ENCODE measurements around the gene DNAJC1.

Gene DNAJC1

DNA sequence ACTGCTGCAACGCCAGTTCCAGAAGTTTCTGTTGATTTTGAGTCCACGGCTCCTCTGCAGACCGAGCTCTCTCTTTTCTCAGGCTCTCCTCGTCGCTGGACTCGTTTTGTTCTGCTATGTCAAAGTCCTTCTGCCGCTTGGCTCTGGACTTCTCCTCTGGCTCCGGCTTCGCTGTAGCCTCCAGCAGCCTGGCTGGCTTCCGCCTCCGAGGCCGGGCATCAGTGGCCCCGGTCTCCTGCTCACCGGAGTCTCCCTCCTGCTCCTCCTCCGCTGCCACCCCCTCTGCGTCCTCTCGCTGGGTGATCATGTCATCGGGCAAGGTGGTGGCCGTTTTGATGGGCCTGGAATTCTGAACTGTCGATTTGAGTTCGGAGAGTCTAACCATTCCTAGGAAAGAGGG is 244.3 kb downstream of the DNAJC1 start:
- Histone ChIP-seq H3K27me3 (replicated peaks) (no peaks in the 10 kb centered on the region), H3K27ac (no peak overlapping the region), H3K36me3 (replicated peaks) (no peaks in the 10 kb centered on the region), H3K4me3 (ENCODE audit: low read depth, low read length) (no peak overlapping the region)
- TF ChIP-seq CTCF (IDR thresholded peaks at IDR 0.05; ENCODE audit: low read depth, low read length, missing control alignments), result no peak
- in situ Hi-C loops (cut with HindIII; ENCODE audit: low pct_ligation_motif_present, low sequenced_read_pairs), result no loop called here
- no peak for DNase-seq

GRCh38 chr10:21758696-21759095 is 244.8 kb downstream of the DNAJC1 start:
- H3K36me3 ChIP-seq (replicated peaks), result no peaks in the 10 kb centered on the region
- no peak overlapping the region for H3K27ac ChIP-seq
- no peak for DNase-seq
- in situ Hi-C loops (cut with HindIII; ENCODE audit: low pct_ligation_motif_present, low sequenced_read_pairs), result no loop called here
- TF ChIP-seq CTCF (IDR thresholded peaks at IDR 0.05; ENCODE audit: low read depth, low read length, missing control alignments), result no peak
- H3K27me3 ChIP-seq (replicated peaks), result no peaks in the 10 kb centered on the region
- H3K4me3 ChIP-seq (ENCODE audit: low read depth, low read length), result no peak overlapping the region

DNA sequence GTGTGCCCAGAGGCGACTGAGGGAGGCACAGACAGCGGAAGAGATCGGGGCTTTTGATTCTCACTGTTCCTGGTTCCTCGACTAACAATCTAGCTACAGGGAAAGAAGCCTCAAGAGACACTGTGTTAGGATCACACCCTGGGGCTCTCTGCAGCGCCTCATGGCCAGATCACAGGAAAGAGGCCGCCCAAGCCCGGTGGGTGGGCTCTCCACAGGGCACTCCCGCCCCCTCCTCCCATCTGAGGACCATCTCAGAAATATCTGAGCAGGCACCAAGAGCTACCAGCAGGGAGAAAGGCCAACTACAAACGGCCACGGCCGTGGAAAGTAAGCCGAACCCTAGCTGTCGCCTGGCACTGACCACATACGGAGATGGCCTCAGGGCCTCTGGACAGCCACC is 245.3 kb downstream of the DNAJC1 start:
- no peaks in the 10 kb centered on the region for H3K36me3 ChIP-seq (replicated peaks)
- in situ Hi-C loops (cut with HindIII; ENCODE audit: low pct_ligation_motif_present, low sequenced_read_pairs), result no loop called here
- H3K27me3 ChIP-seq (replicated peaks), result no peaks in the 10 kb centered on the region
- no peak overlapping the region for H3K27ac ChIP-seq
- no peak for DNase-seq
- H3K4me3 ChIP-seq (ENCODE audit: low read depth, low read length), result no peak overlapping the region
- no peak for TF ChIP-seq CTCF (IDR thresholded peaks at IDR 0.05; ENCODE audit: low read depth, low read length, missing control alignments)

DNA sequence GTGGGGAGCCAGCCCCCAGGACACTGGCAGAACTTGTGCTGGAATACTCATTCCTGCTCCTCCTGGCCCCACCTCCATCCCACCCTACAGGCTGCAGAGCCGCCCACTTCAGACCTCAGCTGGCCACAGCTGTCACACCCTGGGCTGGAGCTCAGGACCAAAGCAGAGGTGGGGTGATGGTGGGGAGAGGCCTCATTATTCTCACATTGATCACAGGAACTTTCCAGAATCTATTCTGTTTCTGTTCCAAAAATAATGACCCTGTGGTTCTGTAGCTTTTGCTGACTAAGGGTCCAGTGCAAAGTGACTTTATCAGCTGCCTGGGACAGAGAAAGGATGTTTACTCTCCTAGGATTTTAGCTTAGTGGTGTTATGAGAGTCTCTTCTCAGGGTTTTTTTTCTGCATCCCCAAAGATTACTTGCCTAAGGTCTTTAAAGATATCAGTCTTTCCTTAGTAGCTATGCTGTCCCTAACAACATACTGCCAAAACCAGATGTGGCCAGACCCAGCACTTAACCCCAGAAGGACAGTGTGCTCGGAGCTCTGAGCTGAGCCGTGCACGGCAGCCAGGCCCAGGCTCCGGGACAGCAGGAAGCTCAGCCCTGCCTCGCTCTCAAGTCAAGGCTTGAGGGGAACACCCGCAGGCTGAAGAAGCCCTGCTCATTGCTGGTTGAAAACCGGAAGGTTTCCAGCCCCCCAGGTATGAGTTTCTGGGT is 246.2 kb downstream of the DNAJC1 start:
- H3K27me3 ChIP-seq (replicated peaks), result no peaks in the 10 kb centered on the region
- DNase-seq, result no peak
- TF ChIP-seq CTCF (IDR thresholded peaks at IDR 0.05; ENCODE audit: low read depth, low read length, missing control alignments), result no peak
- in situ Hi-C loops (cut with HindIII; ENCODE audit: low pct_ligation_motif_present, low sequenced_read_pairs), result no loop called here
- H3K27ac ChIP-seq, result no peak overlapping the region
- H3K4me3 ChIP-seq (ENCODE audit: low read depth, low read length), result no peak overlapping the region
- no peaks in the 10 kb centered on the region for H3K36me3 ChIP-seq (replicated peaks)

DNA sequence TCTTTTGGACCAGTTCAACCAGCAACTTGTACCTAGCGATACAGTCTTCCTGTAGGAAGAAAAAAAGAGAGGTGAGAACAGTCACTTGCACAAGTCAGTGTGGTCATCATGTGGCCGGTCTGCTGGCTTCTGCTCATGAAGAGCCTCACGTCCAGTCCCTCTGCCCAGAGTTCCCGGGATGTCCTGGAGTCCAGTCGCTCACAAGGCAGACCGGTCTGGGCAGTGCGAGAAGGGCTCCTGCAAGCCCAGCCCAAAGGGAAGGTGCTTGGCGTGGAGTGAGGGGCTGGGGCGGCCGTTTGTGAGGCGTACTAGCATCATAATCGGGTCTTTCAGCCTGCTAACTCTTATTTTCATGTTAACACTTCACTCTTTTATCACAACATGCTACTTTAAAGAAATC is 246.8 kb downstream of the DNAJC1 start:
- Histone ChIP-seq H3K27me3 (replicated peaks) (no peaks in the 10 kb centered on the region), H3K27ac (no peak overlapping the region), H3K36me3 (replicated peaks) (no peaks in the 10 kb centered on the region), H3K4me3 (ENCODE audit: low read depth, low read length) (no peak overlapping the region)
- TF ChIP-seq CTCF (IDR thresholded peaks at IDR 0.05; ENCODE audit: low read depth, low read length, missing control alignments), result no peak
- no peak for DNase-seq
- in situ Hi-C loops (cut with HindIII; ENCODE audit: low pct_ligation_motif_present, low sequenced_read_pairs), result no loop called here

All from brain microvascular endothelial cell (primary cell).